OCI-LY3 (cell line): ENCODE results near the gene MSANTD3.

Experiments used
- EZH2phosphoT487 ChIP-seq: fragments of 200-600 bp; shearing (Covaris generic); IDR thresholded peaks from 2 replicates; pipeline ENCODE4 v1.6.1; 2018; ENCODE audit warnings: antibody characterized with exemption, mixed run types, low read depth
- TF ChIP-seq, protein P1 (sequence below): fragments of 200-600, 300-600 bp; sonication (generic); IDR thresholded peaks from 2 replicates; pipeline ENCODE4 v1.5.1; 2014; ENCODE audit warnings: antibody characterized with exemption, low read length, low read depth

DNA sequence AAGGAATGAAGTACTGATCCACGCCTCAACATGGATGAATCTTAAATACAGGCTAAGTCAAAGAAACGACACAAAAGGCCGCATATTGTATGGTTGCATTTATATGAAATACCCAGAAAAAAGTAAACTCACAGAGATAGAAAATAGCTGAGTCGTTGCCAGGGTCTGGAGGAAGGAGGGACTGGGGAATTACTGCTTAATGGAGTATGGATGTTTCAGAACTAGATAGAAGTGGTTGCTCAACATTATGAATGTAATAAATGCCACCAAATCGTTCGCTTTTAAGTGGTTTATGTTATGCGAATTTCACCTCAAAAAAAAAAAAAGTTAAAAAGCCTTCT lies 784 bp upstream of the MSANTD3 start:
- TF ChIP-seq, protein P1, sequence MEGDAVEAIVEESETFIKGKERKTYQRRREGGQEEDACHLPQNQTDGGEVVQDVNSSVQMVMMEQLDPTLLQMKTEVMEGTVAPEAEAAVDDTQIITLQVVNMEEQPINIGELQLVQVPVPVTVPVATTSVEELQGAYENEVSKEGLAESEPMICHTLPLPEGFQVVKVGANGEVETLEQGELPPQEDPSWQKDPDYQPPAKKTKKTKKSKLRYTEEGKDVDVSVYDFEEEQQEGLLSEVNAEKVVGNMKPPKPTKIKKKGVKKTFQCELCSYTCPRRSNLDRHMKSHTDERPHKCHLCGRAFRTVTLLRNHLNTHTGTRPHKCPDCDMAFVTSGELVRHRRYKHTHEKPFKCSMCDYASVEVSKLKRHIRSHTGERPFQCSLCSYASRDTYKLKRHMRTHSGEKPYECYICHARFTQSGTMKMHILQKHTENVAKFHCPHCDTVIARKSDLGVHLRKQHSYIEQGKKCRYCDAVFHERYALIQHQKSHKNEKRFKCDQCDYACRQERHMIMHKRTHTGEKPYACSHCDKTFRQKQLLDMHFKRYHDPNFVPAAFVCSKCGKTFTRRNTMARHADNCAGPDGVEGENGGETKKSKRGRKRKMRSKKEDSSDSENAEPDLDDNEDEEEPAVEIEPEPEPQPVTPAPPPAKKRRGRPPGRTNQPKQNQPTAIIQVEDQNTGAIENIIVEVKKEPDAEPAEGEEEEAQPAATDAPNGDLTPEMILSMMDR = no peak
- no peak for TF ChIP-seq EZH2phosphoT487
